ENCODE measurements around the gene FRMD4A.

The FRMD4A gene

GRCh38 chr10:13776861-13777311 is 553.8 kb downstream of the FRMD4A start:
- TF ChIP-seq CEBPB (IDR thresholded peaks at IDR 0.05): no peak
- TF ChIP-seq NFIC (IDR thresholded peaks at IDR 0.05): no peak
- TF ChIP-seq RAD21 (IDR thresholded peaks at IDR 0.05; ENCODE audit: low read depth): no peak
- TF ChIP-seq TEAD4 (IDR thresholded peaks at IDR 0.05): no peak
- TF ChIP-seq REST (IDR thresholded peaks at IDR 0.05; ENCODE audit: low read depth): no peak
- no peak for TF ChIP-seq TCF12 (IDR thresholded peaks at IDR 0.05; ENCODE audit: low read depth)
- TF ChIP-seq, protein P1, sequence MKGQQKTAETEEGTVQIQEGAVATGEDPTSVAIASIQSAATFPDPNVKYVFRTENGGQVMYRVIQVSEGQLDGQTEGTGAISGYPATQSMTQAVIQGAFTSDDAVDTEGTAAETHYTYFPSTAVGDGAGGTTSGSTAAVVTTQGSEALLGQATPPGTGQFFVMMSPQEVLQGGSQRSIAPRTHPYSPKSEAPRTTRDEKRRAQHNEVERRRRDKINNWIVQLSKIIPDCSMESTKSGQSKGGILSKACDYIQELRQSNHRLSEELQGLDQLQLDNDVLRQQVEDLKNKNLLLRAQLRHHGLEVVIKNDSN (IDR thresholded peaks at IDR 0.05): no peak
- no peak for TF ChIP-seq FOXM1 (IDR thresholded peaks at IDR 0.05; ENCODE audit: borderline replicate concordance, low read depth)
- TF ChIP-seq YY1 (IDR thresholded peaks at IDR 0.05; ENCODE audit: low read depth): no peak
- TF ChIP-seq EGR1 (IDR thresholded peaks at IDR 0.05): no peak
- no peak for TF ChIP-seq ZBTB7A (IDR thresholded peaks at IDR 0.05; ENCODE audit: low read depth)
- TF ChIP-seq EP300 (IDR thresholded peaks at IDR 0.05; ENCODE audit: borderline replicate concordance): no peak
- TF ChIP-seq, protein P2, sequence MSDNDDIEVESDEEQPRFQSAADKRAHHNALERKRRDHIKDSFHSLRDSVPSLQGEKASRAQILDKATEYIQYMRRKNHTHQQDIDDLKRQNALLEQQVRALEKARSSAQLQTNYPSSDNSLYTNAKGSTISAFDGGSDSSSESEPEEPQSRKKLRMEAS (IDR thresholded peaks at IDR 0.05): no peak
- TF ChIP-seq TAF1 (IDR thresholded peaks at IDR 0.05; ENCODE audit: low read depth): no peak
- no peak for TF ChIP-seq CREB1 (IDR thresholded peaks at IDR 0.05; ENCODE audit: low read depth)

DNA sequence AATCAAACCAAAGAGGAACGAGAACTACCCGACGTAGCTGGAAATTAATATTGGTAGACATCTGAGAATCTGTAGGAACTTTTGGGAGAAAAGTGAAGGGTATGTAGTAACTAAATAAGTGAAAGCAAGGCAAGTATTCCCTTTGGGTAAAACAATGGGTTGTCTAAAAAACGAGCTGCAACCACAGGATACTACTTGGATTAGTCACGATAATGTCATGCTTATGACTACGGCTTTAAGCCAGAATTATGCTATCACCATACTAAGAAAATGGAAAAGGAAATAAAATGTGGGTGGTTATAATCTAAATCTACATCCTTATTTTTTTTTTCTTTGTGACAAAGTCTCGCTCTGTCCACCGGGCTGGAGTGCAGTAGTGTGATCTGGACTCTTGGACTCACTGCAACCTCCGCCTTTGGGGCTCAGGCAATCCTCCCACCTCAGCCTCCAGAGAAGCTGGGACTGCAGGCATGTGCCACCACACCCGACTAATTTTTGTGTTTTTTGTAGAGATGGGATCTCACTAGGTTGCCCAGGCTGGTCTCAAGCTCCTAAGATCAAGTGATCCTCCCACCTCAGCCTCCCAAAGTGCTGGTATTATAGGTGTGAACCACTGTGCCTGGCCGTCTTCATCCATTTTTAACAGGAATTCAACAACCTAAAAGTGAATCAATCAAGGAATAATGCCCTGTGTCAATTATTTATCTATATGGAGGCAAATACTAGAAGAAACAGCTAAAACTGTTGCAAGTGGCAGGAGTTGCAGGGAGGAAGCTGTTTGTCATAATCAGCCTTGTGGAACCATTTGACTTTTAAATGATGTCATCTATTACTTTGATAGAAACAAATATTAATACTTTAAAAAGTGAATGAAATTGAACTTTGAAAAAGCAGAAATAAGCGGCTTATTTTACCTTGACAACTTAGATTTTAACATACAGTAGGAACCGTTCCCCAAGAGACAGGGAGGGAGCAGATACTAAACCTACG is 554.6 kb downstream of the FRMD4A start:
- TF ChIP-seq FOXM1 (IDR thresholded peaks at IDR 0.05; ENCODE audit: borderline replicate concordance, low read depth) (no peak), CEBPB (IDR thresholded peaks at IDR 0.05) (no peak), RAD21 (IDR thresholded peaks at IDR 0.05; ENCODE audit: low read depth) (no peak), YY1 (IDR thresholded peaks at IDR 0.05; ENCODE audit: low read depth) (no peak), EP300 (IDR thresholded peaks at IDR 0.05; ENCODE audit: borderline replicate concordance) (no peak), TEAD4 (IDR thresholded peaks at IDR 0.05) (no peak), REST (IDR thresholded peaks at IDR 0.05; ENCODE audit: low read depth) (no peak), NFIC (IDR thresholded peaks at IDR 0.05) (no peak), EGR1 (IDR thresholded peaks at IDR 0.05) (no peak), CREB1 (IDR thresholded peaks at IDR 0.05; ENCODE audit: low read depth) (no peak), TCF12 (IDR thresholded peaks at IDR 0.05; ENCODE audit: low read depth) (no peak)
- TF ChIP-seq, protein P2 (IDR thresholded peaks at IDR 0.05): no peak

- TF ChIP-seq TCF12 (IDR thresholded peaks at IDR 0.05; ENCODE audit: low read depth): no peak
Observed at GRCh38 chr10:13774303-13774893, 556.3 kb downstream of the FRMD4A start.

- no peak for TF ChIP-seq RAD21 (IDR thresholded peaks at IDR 0.05; ENCODE audit: low read depth)
- TF ChIP-seq EP300 (IDR thresholded peaks at IDR 0.05; ENCODE audit: borderline replicate concordance): no peak
- TF ChIP-seq ZBTB7A (IDR thresholded peaks at IDR 0.05; ENCODE audit: low read depth): no peak
- TF ChIP-seq REST (IDR thresholded peaks at IDR 0.05; ENCODE audit: low read depth): no peak
- TF ChIP-seq YY1 (IDR thresholded peaks at IDR 0.05; ENCODE audit: low read depth): no peak
- no peak for TF ChIP-seq TCF12 (IDR thresholded peaks at IDR 0.05; ENCODE audit: low read depth)
- no peak for TF ChIP-seq TEAD4 (IDR thresholded peaks at IDR 0.05)
- TF ChIP-seq NFIC (IDR thresholded peaks at IDR 0.05): no peak
- no peak for TF ChIP-seq FOXM1 (IDR thresholded peaks at IDR 0.05; ENCODE audit: borderline replicate concordance, low read depth)
Observed at GRCh38 chr10:13773496-13774170, 557.1 kb downstream of the FRMD4A start.

Data from Ishikawa (cell line).